ENCODE data around the gene SNAP25. TPM values are rescaled to one million over a fixed set of nuclear protein-coding genes. Genes with fewer than 3 reads are reported as not detected.

SNAP25 gene
- total RNA-seq, 1 experiment from 2014 or later = 1.2 TPM

DNA sequence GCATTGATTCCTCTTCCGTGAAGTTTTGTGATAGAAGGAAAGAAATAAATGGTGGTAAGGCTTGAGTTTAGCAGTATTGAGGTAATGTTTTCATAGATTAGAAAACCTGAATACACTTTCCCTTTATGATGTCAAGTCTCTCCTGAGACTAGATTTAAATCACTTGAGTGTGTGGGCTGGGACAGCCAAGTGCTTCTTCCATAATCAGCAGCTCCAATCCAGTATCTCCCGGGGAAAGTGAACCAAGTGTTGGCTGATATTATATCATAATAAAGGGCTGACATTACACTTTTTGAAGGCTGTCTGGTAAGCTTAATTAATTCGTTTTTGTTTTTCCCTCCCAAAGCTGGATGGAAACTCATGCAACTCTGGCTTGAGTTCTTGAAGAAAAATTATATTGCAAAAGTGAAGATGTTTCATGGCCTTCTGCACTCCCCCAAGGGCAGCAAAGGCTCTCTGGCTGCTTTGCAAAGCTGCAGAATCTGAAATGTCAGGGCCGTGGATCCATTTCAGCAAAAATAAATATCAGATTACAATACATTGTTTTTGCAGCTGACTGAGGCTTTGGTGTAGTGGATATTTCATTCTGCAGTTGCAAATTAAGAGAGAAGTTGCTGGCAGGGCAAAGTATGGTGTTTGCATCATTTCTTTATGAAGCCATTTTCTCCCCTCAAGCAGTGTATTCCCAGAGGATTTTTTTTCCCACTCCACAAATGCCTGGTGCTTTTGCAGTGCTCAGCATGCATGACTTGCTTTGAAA, 114.2 kb downstream of the SNAP25 start:
- DNase-seq (ENCODE audit: low spot score) = no peak

DNA sequence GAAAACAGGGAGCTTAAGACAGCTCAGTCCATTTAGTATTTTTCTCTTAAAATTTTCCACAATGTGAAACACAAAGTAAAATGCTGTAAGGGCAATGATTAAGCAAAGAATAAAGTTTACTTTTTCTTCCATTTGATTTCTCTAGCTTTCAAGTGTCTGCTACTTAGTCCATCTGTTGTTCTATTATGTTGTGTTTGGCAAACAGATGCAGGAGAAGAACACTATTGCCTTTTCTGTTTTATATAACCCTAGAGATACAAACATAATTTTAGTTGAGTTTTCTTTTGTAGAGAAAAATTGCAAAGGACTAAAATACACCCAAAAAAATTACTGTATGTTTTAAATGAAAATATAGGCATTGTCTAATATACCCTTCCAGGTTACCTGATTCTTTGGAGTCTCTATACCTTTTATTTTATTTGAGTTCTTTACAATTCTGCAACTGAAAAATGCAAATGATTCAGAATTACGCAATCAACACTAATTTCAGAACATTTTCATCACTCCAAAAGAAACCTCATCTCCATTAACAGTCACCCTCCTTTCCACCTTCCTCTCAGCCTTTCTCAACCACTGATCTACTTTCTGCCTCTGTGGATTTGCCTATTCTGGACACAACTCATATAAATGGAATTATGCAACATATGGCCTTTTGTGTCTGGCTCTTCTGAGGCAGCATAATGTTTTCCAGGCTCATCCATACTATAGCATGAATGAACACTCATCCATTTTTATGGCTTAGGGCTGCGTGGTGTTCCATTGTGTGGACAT, 118.5 kb downstream of the SNAP25 start:
- DNase-seq (ENCODE audit: low spot score) = no peak

DNA sequence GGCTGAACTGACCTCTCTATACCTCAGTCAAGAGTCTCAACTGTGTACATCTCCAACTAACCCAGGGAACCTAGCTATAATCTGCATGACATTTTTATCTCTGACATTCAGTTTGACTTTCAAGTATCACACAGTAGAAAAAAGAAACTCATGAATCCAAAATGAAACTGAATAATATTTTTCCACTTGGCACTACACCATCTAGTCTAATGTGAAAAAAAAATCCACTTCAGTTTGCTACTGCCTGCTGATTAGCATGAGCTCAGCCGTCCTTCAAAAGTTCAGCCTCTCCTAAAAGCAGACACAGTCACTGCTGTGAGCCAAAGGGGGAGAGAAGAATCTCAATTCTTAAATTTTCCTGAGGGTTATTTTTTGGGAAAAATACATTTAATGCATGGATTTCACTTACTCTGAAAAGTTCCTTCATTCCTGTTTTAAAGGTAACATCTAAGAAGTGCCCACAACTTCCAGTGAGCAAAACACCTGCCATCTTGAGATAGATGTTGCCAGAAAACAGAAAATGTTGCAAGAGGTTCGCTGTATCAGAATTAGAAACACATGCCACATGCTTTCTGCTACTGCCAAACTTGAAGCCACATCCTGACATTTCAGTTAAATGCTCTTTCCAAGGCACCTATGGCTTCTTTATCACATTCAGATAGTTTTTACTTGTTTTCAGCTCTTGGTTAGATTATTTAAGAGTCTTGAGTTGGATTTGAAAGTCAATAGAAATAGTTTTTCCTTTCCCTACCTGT, 120.0 kb downstream of the SNAP25 start:
- DNase-seq (ENCODE audit: low spot score) = no peak

DNA sequence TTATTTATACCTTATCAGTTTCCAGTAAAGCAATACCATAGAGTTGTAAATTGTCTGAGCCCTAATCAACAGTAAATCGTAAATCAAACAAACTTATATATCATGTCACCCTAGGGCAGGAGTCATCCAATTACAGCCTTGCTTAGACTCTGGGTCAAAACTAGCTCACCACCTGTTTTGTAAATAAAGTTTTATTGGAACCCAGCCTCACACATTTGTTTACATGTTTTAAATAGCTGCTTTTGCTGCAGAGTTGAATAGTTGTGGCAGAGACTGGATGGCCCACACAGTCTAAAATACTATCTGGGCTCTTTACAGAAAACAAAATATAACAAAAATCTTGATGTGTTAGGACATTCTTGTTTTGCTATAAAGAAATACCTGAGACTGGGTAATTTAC, 121.0 kb downstream of the SNAP25 start:
- DNase-seq (ENCODE audit: low spot score) = no peak

DNA sequence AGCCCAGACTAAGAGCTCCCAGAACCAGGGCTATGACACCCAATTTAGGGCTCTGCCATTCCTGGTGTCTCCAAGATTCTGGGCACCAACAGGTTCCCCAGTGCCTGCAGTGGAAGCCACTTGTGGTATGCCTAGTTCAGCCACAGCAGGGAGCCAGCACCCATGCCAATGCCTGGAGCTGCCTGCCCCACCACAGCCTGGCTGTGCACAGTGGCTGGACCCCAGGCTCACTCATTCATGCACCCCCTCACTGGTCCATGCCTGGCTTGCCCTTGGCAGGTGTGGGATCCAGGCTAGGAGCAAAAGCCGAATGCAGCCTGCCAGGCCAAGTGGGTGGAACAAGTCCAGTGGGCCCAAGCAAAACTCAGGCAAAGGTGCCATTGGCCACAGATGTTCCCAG, 123.5 kb downstream of the SNAP25 start:
- no peak for DNase-seq (ENCODE audit: low spot score)

DNA sequence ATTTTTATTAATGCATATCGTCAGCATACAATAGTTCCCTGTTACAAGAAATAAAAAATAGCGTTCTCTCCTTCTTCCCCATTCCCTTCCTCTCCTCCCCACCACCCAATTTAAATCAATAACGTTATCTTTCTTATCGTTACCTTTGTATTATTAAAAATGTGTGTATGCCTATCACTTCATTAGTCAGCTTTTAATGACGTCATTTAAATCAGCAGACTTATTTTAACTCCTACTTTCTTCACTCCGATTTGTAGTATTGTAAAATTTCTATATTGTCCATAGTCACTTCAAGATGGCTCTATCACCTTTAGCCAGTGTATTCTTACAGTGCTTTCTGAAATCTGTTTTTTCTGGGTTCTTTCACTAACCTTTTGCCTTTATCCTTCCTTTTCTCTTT, 126.3 kb downstream of the SNAP25 start:
- DNase-seq (ENCODE audit: low spot score) = no peak

DNA sequence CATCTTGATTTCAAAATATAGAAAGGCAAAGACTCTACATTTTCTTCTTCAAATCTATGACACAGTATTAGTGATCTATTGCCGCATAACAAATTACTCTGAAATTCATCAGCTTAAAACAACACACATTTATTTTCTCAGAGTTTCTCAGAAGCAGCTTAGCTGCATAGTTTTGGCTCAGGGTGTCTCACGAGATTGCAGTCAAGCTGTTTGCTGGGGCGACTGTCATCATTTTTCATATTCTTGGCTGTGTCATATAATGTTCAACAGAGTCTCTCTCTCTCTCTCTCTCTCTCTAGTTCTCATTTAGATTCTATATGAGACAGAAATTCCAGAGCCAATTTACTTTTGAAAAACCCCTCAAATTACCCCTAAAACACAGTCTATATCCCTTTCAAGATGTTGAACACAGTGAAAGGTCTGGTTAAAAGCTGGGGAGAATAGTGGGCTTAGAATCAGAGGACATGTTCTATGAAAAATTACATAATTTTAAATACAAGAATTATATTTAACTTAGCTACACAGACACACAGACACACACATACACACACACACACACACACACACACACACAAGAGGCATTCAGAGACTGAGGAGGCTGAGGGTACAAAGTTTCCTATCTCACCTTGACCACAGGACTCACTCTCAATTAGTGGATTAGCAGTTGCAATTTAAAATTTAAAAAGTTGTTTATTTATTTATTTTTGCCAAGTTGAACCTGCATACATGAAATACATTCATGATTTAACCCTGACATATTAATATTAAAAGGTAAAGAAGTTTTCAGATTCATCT, 128.7 kb downstream of the SNAP25 start:
- DNase-seq (ENCODE audit: low spot score) = no peak

DNA sequence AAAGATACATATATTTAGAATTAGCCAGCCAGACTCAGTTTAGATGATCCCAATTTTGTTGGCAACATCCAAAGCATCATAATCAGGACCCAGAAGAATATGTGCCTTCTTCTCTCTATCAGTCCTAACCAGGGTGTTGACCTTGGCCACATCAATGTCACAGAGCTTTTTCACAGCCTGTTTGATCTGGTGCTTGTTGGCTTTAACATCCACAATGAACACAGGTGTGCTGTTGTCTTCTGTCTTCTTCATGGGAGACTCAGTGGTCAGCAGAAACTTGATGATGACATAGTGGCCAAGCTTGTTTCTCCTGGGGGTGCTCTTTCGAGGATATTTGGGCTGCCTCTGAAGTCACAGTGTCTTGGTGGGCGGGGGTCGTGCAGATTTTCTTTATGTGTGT, 130.5 kb downstream of the SNAP25 start:
- no peak for DNase-seq (ENCODE audit: low spot score)

DNA sequence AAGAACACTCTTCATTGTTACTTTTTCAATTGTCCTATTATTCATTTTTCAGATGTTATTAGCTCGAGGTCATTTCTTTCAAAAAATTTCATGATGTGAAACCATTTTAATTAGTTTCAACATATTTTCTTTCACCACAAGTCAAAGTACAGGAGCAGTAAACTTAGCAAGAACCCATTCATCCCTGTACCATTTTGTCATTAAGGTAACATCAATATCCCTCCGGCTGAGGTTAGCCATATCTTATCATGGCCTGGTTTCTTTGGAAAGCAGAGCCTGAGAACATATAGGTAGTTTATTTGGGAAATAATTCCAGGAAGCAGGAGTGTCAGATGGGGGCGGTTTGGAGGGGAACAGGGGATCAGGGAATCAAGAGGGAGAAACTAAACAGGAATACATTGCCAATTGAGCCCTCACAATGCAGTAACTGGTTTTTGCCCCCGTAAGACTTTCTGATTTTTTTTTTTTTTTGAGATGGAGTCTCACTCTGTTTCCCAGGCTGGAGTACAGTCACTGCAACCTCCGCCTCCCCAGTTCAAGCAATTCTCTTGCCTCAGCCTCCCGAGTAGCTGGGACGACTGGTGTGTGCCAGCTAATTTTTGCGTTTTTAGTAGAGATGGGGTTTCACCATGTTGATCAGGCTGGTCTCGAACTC, 131.7 kb downstream of the SNAP25 start:
- no peak for DNase-seq (ENCODE audit: low spot score)

DNA sequence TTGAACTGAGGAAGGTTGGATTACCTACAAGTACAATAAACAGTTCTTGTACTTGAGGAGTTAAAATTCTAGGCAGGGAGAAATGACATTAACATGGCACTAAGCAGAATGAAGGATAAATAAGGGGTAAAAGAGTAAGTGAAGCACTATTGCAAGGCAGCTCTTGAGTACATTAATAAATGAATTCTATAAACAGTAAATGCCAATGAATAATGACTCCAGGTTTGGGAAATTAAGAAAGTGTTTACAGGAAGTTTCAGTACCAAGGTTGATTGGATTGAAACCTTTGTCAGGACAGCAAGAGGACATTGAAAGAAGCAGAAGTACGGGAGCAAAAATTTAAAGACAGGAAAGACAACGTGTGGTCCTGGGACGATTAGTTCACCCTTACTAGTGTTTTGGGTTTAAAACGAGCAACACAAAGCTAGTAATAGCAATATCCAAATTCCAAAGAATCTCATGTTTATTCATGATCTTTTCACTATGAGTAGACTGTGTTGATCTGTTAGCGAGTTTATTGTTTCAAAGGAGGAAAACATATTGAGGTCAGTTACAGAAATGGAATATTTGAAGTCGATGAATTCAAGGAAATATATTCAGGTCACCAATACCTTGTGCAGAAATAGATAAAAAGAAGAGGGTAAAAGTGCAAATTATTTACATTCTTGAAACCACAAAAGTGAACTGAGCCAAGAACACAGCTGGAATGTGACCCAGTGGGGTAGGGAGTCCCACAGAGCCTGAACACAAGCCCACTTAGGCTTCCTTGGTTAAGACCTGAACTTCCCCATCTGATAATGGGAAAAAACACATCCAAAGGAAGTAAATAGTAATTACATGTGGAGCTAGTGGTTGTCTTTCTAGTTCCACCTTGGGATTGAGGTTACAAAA, 134.5 kb downstream of the SNAP25 start:
- DNase-seq (ENCODE audit: low spot score) = peak; percentile 47

DNA sequence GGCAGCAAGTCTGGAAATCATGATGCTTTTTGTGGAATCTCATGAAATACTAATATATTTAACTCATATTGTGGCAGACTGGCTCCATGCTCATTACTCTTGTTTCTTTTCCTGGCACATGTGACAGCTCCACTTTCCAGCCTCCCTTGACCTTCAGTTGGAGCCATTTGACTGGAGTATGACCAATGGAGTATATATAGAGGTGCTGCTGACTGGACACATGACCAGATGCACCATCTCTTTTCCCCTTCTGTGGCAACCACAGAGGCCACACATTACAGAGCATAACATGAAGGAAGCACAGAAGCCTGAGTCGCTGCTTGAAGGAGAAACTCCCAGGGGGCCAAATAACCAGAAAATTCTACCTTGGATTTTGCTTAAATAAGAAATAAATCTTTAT, 138.0 kb downstream of the SNAP25 start:
- DNase-seq (ENCODE audit: low spot score) = no peak

Other genes with a start within 250 kb of the SNAP25 start
- gene ANKEF1, start 183.8 kb upstream of the SNAP25 start, total RNA-seq (2014; rRNA removed; shearing (Covaris generic)) = 4.1 and 4.4 TPM in 2 replicates
- 7.5 and 14.1 TPM in 2 replicates for gene MKKS, start 215.4 kb downstream of the SNAP25 start, total RNA-seq (2014; rRNA removed; shearing (Covaris generic))
- 4.7 and 5.2 TPM in 2 replicates for gene SLX4IP, start 216.5 kb downstream of the SNAP25 start, total RNA-seq (2014; rRNA removed; shearing (Covaris generic))